HG02938 (cell line): ENCODE results near the gene SQSTM1.
"Not testable (repeated sequence)": the region's sequence is repeated elsewhere in the genome, so short reads cannot be mapped to it uniquely, and the experiment has no call there.

ENCODE experiments used
- ATAC-seq: cut with Tn5 transposase; IDR thresholded peaks from one replicate; pipeline ENCODE4 v1.9.1; 2021; ENCODE audit warnings: mild to moderate bottlenecking, moderate library complexity; ENCODE audit not compliant: unreplicated experiment

SQSTM1 gene

DNA sequence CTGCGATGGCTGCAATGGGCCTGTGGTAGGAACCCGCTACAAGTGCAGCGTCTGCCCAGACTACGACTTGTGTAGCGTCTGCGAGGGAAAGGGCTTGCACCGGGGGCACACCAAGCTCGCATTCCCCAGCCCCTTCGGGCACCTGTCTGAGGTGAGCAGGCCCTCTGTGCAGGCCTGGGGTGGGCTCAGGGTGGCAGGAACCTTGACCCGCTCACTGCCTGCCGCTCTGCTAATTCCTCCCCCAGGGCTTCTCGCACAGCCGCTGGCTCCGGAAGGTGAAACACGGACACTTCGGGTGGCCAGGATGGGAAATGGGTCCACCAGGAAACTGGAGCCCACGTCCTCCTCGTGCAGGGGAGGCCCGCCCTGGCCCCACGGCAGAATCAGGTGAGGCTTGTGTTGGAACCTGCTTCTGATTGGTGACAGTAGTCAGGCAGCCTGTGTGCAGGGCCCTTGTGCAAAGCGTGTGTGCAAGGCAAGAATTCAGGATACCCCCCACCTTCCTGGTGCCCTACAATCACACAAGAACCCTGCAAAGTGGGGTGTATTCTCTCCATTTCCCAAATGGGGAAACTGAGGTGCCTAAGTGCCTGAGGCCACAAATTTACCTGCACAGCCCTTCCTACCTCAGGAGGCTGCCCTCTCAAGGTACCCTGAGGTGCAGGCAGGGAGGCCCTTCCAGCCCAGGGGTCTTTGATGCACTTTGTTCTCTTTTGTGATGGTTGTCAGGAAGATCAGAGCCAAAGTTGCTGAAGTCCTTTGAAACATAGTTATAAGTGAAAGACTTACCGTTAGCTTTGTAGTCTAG lies 3.4 kb downstream of the SQSTM1 start:
- ATAC-seq: no peak

GRCh38 chr5:179824745-179825112 lies 4.0 kb downstream of the SQSTM1 start:
- no peak for ATAC-seq

DNA sequence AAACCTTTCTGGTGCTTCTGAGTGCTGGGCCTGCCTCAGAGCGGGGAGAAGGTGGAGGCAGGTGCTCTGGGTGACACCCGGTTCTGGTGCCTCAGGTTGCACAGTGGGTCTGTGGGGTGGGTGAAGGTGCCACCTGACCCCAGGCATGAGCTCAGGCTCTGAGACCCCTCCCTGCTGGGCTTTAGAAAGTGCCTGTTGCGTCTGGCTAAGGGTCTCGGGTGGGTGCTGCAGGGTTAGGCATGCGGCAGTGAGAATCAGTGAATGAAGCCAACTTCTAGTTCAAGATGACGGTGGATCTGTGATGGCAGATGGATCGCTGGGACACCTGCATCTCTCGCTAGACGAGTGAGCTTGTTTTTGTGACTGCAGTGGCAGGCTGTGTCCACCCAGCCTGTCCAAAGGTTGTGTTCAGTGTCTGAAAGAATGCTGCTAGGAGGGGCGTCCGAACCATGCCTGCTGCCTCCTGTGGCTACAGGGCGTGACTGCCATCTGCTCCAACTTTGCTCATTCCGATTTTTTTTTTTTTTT lies 5.0 kb downstream of the SQSTM1 start:
- no peak for ATAC-seq

DNA sequence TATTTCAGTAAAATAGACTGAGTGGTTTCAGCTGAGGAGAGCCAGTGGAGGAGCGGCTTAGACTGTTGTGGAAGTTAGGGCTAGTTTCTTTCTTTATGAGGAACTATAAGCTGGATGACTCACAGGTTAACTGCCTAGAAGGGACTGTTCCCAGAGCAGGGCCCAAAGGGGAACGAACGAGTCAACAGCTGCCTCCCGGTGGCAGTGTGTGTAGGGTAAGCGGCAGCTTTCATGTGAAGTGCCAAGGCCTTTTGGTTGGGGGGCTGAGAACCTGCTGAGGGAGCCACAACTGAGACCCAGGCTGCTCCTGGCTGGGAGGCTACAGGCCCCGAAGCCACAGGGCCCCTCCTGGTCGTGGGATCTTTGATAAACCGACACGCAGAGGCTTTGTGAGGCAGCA lies 7.0 kb downstream of the SQSTM1 start:
- no peak for ATAC-seq

- ATAC-seq: no peak
These were observed 8.2 kb downstream of the SQSTM1 start for GRCh38 chr5:179828756-179829421.

GRCh38 chr5:179829732-179830435 lies 9.2 kb downstream of the SQSTM1 start:
- no peak for ATAC-seq

DNA sequence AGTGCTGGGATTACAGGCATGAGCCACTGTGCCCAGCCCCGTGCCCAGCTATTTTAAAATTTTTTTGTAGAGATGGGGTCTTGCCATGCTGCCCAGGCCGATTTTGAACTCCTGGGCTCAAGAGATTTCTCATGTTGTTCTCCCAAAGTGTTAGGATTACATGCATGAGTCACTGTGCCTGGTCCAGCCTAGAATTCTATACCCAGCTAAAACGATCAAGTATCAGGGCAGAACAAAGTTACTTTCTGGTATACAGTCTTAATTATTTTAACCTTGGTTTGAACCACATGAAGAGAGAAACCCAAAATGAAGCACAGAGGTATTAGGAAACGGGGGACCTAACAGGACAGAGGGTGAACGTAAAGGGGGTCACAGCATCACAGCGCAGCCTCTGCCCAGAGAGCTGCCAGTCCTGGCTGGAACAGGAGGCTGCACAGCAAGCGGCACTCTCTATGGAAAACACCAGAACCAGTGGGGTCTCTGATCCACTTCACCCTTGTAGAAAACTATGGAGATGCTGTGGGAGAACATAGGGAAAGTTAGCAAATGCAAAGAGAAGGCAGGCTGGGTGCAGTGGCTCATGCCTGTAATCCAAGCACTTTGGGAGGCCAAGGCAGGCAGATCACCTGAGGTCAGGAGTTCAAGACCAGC lies 10.2 kb downstream of the SQSTM1 start:
- ATAC-seq: no peak

DNA sequence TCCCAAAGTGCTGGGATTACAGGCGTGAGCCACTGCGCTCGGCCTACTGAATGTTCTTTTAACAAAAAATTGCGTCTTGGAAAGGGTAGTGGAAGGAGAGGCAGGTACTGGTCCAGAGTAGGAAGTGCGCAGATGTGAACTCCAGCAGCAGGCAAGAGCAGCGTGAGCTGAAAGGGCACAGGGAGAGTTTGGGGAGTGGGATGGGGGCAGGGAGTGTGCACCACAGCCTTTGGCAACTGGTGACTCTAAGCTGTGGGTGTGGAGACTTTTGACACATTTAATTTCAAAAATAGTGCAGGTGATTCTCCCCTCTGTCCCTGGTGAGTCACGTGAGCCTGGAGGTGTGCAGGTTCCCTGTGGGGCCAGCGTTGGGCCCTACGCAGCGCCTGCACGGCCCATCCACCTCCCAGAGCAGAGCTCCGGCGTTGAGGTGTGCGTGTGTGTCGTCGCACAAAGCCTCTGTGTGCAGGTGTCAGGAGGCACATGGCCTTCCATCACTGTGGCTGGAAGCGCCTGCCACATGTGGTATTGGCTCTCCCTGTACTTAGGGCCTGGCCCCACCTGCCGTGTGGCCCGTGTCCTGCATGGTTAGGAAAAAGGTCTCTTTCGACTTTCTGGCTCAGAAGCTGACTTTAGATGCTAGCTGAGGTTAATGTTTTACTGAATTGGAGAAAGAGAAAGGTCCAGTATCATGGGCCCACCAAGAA lies 11.5 kb downstream of the SQSTM1 start:
- ATAC-seq: no peak

GRCh38 chr5:179833056-179833708 lies 12.5 kb downstream of the SQSTM1 start:
- ATAC-seq: no peak

- ATAC-seq: no peak
These were observed 13.0 kb downstream of the SQSTM1 start for GRCh38 chr5:179833709-179834070.

- ATAC-seq: no peak
These were observed 13.4 kb downstream of the SQSTM1 start for GRCh38 chr5:179834120-179834519.

GRCh38 chr5:179834871-179835270 lies 14.2 kb downstream of the SQSTM1 start:
- ATAC-seq: not testable (repeated sequence)

DNA sequence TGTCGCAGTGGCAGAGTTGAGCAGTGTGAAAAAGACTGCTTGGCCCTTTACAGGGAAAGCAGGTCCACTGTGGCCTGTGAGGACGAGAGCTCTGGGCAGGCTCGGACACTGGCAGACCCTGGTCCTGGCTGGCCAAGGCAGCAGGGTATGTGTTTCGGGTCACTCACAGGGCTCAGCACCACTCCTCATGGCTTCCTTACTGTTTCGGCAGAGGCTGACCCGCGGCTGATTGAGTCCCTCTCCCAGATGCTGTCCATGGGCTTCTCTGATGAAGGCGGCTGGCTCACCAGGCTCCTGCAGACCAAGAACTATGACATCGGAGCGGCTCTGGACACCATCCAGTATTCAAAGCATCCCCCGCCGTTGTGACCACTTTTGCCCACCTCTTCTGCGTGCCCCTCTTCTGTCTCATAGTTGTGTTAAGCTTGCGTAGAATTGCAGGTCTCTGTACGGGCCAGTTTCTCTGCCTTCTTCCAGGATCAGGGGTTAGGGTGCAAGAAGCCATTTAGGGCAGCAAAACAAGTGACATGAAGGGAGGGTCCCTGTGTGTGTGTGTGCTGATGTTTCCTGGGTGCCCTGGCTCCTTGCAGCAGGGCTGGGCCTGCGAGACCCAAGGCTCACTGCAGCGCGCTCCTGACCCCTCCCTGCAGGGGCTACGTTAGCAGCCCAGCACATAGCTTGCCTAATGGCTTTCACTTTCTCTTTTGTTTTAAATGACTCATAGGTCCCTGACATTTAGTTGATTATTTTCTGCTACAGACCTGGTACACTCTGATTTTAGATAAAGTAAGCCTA lies 15.7 kb downstream of the SQSTM1 start:
- no peak for ATAC-seq

DNA sequence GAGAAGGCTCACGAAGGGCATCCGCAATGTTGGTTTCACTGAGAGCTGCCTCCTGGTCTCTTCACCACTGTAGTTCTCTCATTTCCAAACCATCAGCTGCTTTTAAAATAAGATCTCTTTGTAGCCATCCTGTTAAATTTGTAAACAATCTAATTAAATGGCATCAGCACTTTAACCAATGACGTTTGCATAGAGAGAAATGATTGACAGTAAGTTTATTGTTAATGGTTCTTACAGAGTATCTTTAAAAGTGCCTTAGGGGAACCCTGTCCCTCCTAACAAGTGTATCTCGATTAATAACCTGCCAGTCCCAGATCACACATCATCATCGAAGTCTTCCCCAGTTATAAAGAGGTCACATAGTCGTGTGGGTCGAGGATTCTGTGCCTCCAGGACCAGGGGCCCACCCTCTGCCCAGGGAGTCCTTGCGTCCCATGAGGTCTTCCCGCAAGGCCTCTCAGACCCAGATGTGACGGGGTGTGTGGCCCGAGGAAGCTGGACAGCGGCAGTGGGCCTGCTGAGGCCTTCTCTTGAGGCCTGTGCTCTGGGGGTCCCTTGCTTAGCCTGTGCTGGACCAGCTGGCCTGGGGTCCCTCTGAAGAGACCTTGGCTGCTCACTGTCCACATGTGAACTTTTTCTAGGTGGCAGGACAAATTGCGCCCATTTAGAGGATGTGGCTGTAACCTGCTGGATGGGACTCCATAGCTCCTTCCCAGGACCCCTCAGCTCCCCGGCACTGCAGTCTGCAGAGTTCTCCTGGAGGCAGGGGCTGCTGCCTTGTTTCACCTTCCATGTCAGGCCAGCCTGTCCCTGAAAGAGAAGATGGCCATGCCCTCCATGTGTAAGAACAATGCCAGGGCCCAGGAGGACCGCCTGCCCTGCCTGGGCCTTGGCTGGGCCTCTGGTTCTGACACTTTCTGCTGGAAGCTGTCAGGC lies 16.6 kb downstream of the SQSTM1 start:
- no peak for ATAC-seq

DNA sequence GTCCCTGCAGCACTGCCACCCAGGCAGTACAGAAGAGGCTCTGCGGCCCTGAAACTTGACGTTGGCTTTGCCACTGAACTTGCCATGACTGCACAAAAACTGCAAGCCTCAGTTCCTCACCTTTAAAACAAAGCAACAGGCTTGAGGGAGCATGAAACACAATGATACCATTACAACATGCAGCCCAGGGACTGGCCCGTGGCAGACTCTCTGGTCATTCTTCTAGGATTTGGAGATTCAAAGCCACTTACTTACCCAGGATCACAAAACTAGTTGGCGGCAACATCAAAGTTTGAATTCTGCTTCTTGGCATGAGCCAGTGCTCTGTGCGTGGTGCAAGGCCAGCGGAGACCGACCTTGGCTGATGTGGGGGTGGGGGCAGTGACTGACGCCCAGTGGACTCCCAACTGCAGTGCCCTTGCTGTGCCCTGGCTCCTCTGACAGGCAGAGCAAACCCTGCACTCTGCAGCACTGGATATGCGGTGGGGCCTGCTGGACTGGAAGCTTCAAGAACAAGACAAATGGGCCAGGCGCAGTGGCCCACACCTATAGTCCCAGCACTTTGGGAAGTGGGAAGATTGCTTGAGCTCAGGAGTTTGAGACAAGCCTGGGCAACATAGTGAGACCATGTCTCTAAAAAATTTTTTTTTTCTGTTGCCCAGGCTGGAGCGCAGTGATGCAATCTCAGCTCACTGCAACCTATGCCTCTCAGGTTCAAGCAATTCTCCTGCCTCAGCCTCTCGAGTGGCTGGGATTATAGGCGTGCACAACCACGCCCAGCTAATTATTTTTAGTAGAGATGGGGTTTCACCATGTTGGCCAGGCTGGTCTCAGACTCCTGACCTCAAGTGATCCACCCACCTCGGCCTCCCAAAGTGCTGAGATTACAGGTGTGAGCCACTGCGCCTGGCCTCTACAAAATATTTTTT lies 18.9 kb downstream of the SQSTM1 start:
- ATAC-seq: no peak

- ATAC-seq: no peak
These were observed 19.6 kb downstream of the SQSTM1 start for GRCh38 chr5:179840321-179840720.

- no peak for ATAC-seq
These were observed 20.1 kb downstream of the SQSTM1 start for GRCh38 chr5:179840766-179841165.
